GM18870 (cell line): ENCODE results near the gene CSTPP1.
"Not testable (repeated sequence)": the region's sequence is repeated elsewhere in the genome, so short reads cannot be mapped to it uniquely, and the experiment has no call there.

ENCODE experiments used
- ATAC-seq: cut with Tn5 transposase; IDR thresholded peaks from one replicate; pipeline ENCODE4 v1.9.1; 2021; ENCODE audit warnings: moderate library complexity; ENCODE audit not compliant: unreplicated experiment

CSTPP1 gene

DNA sequence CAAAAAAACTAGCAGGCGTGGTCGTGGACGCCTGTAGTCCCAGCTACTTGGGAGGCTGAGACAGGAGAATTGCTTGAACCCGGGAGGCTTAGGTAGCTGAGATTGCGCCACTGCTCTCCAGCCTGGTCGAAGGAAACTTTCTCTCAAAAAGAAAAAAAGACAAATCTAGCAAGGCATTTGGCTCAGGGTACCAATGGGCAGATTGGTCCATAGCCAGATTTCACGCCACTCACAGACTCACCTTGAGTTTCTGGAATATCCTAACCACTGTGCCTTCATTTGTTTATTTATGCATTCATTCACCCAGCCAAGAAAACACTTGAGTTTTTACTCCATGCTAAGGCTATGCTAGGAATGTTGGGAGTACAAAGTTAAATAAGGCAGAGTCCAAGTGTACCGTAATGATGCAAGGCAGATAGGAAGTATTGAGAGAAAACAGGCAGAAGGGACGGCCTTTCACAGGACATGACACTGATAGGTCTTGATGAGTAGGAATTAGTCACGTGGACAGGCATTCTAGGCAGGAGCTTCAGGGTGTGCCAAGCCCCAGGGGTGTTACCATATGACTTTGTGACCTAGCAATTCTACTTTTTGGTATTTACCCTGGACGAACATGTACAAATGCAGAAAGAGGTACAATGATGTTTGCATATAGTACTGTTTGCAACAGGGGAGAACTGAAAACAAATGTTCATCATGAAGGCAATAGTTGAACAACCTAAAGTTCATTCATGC is 252.7 kb downstream of the CSTPP1 start:
- ATAC-seq, result no peak

DNA sequence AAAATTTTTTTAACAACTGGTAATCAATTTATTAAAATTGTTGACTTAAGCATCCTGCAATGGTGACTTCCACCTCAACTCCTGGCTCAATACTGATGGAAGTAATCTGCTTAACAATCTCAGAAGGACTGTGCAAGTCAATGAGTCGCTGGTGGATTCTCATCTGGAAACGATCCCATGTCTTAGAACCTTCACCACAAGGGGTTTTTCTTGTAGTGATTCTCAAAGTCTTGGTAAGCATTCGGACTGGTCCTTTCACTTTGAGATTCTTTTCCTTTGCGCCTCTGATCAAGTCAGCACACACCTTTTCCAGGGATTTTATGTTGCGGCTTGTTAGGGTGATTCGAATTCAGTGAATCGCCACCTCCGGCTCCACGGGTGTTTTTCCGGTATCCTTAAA is 254.6 kb downstream of the CSTPP1 start:
- ATAC-seq, result not testable (repeated sequence)

DNA sequence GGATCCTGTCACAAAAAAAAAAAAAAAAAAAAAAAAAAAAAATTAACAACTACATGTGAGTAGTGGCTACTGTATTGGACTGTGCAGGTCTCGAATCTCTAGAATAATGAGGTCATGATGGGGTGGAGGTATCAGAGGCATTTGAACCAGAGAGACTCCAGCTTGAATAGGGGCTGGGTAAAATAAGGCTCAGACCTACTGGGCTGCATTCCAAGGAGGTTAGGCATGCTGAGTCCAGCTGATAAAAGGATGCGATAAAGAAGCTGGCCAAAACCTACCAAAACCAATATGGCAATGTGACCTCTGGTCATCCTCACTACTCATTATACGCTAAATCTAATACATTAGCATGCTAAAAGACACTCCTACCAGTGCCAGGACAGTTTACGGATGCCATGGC is 255.6 kb downstream of the CSTPP1 start:
- ATAC-seq, result no peak

DNA sequence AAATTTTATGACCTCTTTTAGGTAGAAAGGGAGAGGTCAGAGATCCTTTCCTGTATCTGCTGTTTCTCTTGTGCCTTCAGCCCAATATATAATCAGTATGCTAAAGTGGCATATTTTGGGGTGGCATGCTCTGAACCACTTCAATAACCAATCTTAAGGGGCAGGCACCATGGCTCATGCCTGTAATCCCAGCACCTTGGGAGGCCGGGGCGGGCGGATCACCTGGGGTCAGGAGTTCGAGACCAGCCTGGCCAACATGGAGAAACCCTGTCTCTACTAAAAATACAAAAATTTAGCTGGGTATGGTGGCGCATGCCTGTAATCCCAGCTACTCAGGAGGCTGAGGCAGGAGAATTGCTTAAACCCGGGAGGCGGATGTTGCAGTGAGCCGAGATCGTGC is 261.6 kb downstream of the CSTPP1 start:
- not testable (repeated sequence) for ATAC-seq

DNA sequence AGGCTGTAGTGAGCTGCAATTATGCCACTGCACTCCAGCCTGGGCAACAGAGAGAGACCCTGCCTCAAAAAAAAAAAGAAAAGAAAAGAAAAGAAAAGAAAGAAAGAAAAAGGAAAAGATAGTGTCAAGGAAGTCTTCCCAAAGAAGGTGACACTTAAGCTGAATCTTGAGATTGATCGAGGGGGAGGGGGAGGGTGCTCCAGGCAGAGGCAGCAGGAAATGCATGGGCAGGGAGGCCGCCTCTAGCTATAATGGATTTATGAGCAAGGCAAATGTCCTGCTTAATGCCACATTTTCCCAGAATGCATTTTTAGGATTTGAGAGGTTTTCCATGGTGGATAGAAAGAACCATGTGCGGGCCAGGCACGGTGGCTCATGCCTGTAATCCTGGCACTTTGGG is 264.5 kb downstream of the CSTPP1 start:
- ATAC-seq, result no peak

DNA sequence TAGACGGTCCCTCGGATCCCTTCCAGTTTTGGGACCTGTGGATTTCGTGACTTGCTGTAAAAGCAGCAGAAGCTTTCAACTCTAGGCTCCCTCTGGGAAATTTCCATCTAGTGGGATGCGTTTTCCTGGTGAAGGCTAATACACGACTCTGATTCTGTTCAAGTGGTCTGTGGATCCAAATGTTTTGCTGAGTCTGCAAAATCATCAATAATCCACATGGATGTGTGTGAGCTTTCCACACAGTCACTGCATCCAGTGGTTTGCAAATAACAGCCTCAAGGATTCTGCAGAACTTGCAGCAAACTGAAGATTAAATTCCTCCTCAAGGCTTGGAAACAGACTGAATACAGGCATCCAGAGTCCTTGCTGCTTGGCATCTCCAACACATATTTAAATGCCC is 266.0 kb downstream of the CSTPP1 start:
- ATAC-seq, result no peak

DNA sequence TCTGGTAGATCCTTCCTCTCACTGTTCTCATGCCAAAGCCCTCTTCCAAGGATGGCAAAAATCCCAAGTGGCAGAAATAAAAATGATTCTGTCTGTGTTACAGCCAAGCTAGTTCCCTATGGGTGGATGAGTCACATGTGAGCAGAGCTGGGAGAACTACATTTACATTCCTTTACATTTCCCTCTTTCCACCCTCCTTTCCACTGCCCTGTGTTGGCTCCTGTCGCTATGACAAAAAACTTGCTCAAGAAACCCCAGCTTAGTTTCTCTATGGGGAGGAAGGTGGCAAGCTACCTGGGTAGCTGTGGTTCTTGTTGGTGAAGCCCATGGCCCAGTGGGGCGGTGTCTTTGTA is 268.1 kb downstream of the CSTPP1 start:
- ATAC-seq, result no peak

DNA sequence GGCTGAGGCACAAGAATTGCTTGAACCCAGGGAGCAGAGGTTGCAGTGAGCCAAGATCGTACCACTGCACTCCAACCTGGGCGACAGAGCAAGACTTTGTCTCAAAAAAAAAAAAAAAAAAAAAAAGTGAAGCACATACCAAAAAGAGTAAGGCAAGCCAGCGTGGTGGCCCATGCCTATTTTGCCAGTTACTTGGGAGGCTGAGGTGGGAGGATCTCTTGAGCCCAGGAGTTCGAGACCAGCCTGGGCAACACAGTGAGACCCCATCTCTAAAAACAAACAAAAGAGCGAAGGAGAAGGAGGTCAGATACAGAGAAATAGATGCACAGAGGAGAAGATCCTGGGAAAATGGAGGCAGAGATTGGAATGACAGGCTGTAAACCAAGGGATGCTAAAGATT is 270.0 kb downstream of the CSTPP1 start:
- ATAC-seq, result not testable (repeated sequence)

DNA sequence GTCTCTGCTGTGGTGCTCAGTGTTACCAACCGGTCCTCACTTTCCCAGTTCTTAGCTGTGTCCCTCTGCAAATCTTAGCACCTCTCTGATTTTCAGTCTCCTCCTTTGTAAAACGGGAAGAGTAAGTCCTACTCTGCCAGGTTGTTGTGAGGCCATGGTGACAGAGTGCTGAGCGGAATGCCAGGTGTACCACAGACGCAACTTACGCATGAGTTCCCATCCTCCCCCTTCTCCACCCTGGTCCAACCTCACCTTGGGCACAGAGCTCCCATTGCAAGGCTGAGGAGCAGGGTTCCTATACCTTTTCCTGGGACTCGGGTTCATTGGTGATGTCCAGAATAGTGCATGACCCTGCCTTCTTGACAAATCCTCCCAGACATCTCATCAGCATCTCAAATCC is 270.9 kb downstream of the CSTPP1 start:
- ATAC-seq, result no peak

DNA sequence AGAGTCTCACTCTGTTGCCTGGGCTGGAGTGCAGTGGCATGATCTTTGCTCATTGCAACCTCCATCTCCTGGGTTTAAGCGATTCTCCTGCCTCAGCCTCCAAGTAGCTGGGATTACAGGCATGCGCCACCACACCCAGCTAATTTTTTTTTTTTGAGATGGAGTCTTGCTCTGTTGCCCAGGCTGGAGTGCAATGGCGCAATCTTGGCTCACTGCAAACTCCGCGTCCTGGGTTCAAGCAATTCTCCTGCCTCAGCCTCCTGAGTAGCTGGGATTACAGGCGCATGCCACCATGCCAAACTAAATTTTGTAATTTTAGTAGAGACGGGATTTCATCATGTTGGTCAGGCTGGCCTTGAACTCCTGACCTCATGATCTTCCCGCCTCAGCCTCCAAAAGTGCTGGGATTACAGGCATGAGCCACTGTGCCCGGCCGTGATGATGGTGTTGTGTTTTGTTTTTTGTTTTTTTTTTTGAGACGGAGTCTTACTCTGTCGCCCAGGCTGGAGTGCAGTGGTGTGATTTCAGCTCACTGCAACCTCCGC is 271.5 kb downstream of the CSTPP1 start:
- ATAC-seq, result not testable (repeated sequence)

DNA sequence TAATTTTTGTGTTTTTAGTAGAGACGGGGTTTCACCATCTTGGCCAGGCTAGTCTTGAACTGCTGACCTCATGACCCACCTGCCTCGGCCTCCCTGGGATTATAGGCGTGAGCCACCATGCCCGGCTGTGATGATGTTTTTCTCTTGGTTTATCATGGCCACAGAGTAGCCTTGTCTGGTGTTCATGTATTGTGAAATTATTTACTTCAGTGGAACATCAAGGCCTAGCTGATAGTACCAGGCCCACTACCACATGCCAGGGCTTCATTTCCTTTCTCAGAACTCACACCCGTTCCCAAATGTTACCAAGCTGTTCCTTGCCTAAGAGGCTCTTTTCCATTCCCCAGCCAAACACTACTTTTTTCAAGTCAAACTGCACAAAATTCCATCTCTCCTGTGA is 272.1 kb downstream of the CSTPP1 start:
- ATAC-seq, result no peak
